WTC11 (cell line): Measurements from ENCODE around the gene SEZ6L. TPM values are rescaled to one million over a fixed set of nuclear protein-coding genes. Genes with fewer than 3 reads are reported as not detected.

Source experiments
- ATAC-seq: fragments of 200-7000 bp; cut with Tn5 transposase; 2 replicates; pipeline ENCODE4 v1.10.0; 2021; ENCODE audit warnings: mild to moderate bottlenecking, moderate library complexity
- CTCF ChIA-PET: fragments of 300-600 bp; sonication (Branson Sonifier 250); formaldehyde crosslinking; loops from one replicate; lab custom pipeline; 2021; ENCODE audit warnings: antibody characterized with exemption; lab: Charles Lee
- POLR2A ChIA-PET: fragments of 350-600 bp; sonication (Branson Sonifier 250); formaldehyde crosslinking; loops from one replicate; lab custom pipeline; 2021; ENCODE audit warnings: antibody characterized with exemption; lab: Charles Lee
- DNase-seq: peaks from one replicate; pipeline ENCODE4 v3.0.0; 2021; ENCODE audit warnings: low spot score
- H3K27ac Mint-ChIP-seq: 2 replicates; pipeline ENCODE4 v1.8.0; 2021; ENCODE audit warnings: mixed read lengths
- H3K27me3 Mint-ChIP-seq: 2 replicates; pipeline ENCODE4 v1.8.0; 2021; ENCODE audit warnings: low read depth, mild to moderate bottlenecking, moderate library complexity, mixed read lengths
- H3K36me3 Mint-ChIP-seq: 2 replicates; pipeline ENCODE4 v1.8.0; 2021; ENCODE audit warnings: mixed read lengths
- H3K4me1 Mint-ChIP-seq: 2 replicates; pipeline ENCODE4 v1.8.0; 2022; ENCODE audit warnings: mixed read lengths
- H3K4me3 Mint-ChIP-seq: 2 replicates; pipeline ENCODE4 v1.8.0; 2021; ENCODE audit warnings: mild to moderate bottlenecking, moderate library complexity, mixed read lengths
- H3K9me3 Mint-ChIP-seq: 2 replicates; pipeline ENCODE4 v1.8.0; 2021; ENCODE audit warnings: mixed read lengths
- ATF6 ChIP-seq: sonication (generic); formaldehyde crosslinking; IDR thresholded peaks from 2 replicates; pipeline ENCODE4 v1.8.1; 2023; ENCODE audit warnings: mild to moderate bottlenecking, missing genetic modification reagents
- CTCF ChIP-seq: fragments of 200-600 bp; IDR thresholded peaks from 2 replicates; pipeline ENCODE4 v1.8.0; 2022; ENCODE audit warnings: antibody characterized with exemption
- ESRRA ChIP-seq: sonication (generic); formaldehyde crosslinking; IDR thresholded peaks from 2 replicates; pipeline ENCODE4 v1.8.1; 2022; ENCODE audit warnings: mild to moderate bottlenecking, missing genetic modification reagents, borderline replicate concordance
- FOXK1 ChIP-seq: sonication (generic); formaldehyde crosslinking; IDR thresholded peaks from 2 replicates; pipeline ENCODE4 v1.8.0; 2022; ENCODE audit warnings: mild to moderate bottlenecking, moderate library complexity, missing genetic modification reagents
- IRF2 ChIP-seq: sonication (generic); formaldehyde crosslinking; IDR thresholded peaks from 2 replicates; pipeline ENCODE4 v1.8.0; 2022; ENCODE audit warnings: low read depth, missing genetic modification reagents, borderline replicate concordance
- NFE2L1 ChIP-seq: sonication (generic); formaldehyde crosslinking; IDR thresholded peaks from 2 replicates; pipeline ENCODE4 v1.8.1; 2023; ENCODE audit warnings: missing genetic modification reagents
- NR1H2 ChIP-seq: sonication (generic); formaldehyde crosslinking; IDR thresholded peaks from 2 replicates; pipeline ENCODE4 v1.9.0; 2021; ENCODE audit warnings: mild to moderate bottlenecking, moderate library complexity, missing genetic modification reagents
- RORB ChIP-seq: fragments of 250-450 bp; sonication (Bioruptor Pico); IDR thresholded peaks from 2 replicates; pipeline ENCODE4 v1.9.0; 2021; ENCODE audit warnings: mild to moderate bottlenecking
- SMAD4 ChIP-seq: sonication (generic); formaldehyde crosslinking; IDR thresholded peaks from 2 replicates; pipeline ENCODE4 v1.8.0; 2022; ENCODE audit warnings: mild to moderate bottlenecking, missing genetic modification reagents
- STAT6 ChIP-seq: sonication (generic); formaldehyde crosslinking; conservative IDR thresholded peaks from 2 replicates; pipeline ENCODE4 v1.8.1; 2023; ENCODE audit warnings: mild to moderate bottlenecking, low read depth, missing genetic modification reagents, moderate library complexity
- TCF7 ChIP-seq: sonication (generic); formaldehyde crosslinking; IDR thresholded peaks from 2 replicates; pipeline ENCODE4 v1.8.0; 2022; ENCODE audit warnings: mild to moderate bottlenecking, low read depth, missing genetic modification reagents, moderate library complexity
- ZNF121 ChIP-seq: sonication (generic); formaldehyde crosslinking; IDR thresholded peaks from 2 replicates; pipeline ENCODE4 v1.8.0; 2023; ENCODE audit warnings: missing genetic modification reagents
- ZNF425 ChIP-seq: fragments of 250-450 bp; sonication (Bioruptor Pico); conservative IDR thresholded peaks from 2 replicates; pipeline ENCODE4 v1.9.0; 2021; ENCODE audit warnings: mild to moderate bottlenecking
- total RNA-seq: library from RNA; stranded (reverse); gene quantifications from 3 replicates; pipeline ENCODE4 v1.2.3, GENCODE V29; 2021
- TF ChIP-seq, protein P1 (sequence below): fragments of 250-450 bp; sonication (Bioruptor Pico); IDR thresholded peaks from 2 replicates; pipeline ENCODE4 v2.1.2; 2022; ENCODE audit warnings: mild to moderate bottlenecking, moderate library complexity
- TF ChIP-seq, protein P2 (sequence below): fragments of 250-450 bp; sonication (Bioruptor Pico); IDR thresholded peaks from 2 replicates; pipeline ENCODE4 v1.9.0; 2021; ENCODE audit warnings: mild to moderate bottlenecking, borderline replicate concordance

Gene SEZ6L
- total RNA-seq, 1 experiment from 2014 or later = 0.57 TPM

- no peak overlapping the region for H3K27ac Mint-ChIP-seq
- H3K36me3 Mint-ChIP-seq = no peaks in the 10 kb centered on the region
- peaks cover 3% of the 10 kb centered on the region for H3K27me3 Mint-ChIP-seq
- ChIA-PET POLR2A (no interaction called here), CTCF (interaction anchor here (0.9 to 3.0 kb wide), 3 partner anchors 9 to 187 kb away, joined by 3 to 15 read pairs (median 4); no protein-coding TSS in a partner anchor)
- no peaks in the 10 kb centered on the region for H3K4me1 Mint-ChIP-seq
- ATAC-seq (no peak), DNase-seq (no peak)
- no peak overlapping the region for H3K4me3 Mint-ChIP-seq
- TF ChIP-seq, protein P1, sequence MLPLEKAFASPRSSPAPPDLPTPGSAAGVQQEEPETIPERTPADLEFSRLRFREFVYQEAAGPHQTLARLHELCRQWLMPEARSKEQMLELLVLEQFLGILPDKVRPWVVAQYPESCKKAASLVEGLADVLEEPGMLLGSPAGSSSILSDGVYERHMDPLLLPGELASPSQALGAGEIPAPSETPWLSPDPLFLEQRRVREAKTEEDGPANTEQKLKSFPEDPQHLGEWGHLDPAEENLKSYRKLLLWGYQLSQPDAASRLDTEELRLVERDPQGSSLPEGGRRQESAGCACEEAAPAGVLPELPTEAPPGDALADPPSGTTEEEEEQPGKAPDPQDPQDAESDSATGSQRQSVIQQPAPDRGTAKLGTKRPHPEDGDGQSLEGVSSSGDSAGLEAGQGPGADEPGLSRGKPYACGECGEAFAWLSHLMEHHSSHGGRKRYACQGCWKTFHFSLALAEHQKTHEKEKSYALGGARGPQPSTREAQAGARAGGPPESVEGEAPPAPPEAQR = no peak
- TF ChIP-seq, protein P2, sequence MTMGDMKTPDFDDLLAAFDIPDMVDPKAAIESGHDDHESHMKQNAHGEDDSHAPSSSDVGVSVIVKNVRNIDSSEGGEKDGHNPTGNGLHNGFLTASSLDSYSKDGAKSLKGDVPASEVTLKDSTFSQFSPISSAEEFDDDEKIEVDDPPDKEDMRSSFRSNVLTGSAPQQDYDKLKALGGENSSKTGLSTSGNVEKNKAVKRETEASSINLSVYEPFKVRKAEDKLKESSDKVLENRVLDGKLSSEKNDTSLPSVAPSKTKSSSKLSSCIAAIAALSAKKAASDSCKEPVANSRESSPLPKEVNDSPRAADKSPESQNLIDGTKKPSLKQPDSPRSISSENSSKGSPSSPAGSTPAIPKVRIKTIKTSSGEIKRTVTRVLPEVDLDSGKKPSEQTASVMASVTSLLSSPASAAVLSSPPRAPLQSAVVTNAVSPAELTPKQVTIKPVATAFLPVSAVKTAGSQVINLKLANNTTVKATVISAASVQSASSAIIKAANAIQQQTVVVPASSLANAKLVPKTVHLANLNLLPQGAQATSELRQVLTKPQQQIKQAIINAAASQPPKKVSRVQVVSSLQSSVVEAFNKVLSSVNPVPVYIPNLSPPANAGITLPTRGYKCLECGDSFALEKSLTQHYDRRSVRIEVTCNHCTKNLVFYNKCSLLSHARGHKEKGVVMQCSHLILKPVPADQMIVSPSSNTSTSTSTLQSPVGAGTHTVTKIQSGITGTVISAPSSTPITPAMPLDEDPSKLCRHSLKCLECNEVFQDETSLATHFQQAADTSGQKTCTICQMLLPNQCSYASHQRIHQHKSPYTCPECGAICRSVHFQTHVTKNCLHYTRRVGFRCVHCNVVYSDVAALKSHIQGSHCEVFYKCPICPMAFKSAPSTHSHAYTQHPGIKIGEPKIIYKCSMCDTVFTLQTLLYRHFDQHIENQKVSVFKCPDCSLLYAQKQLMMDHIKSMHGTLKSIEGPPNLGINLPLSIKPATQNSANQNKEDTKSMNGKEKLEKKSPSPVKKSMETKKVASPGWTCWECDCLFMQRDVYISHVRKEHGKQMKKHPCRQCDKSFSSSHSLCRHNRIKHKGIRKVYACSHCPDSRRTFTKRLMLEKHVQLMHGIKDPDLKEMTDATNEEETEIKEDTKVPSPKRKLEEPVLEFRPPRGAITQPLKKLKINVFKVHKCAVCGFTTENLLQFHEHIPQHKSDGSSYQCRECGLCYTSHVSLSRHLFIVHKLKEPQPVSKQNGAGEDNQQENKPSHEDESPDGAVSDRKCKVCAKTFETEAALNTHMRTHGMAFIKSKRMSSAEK = no peak
- no peak for TF ChIP-seq CTCF
- no peak for TF ChIP-seq FOXK1 (CRISPR knock-in tag)
- TF ChIP-seq STAT6 (CRISPR knock-in tag) = no peak
- TF ChIP-seq ESRRA (CRISPR knock-in tag) = no peak
- no peak for TF ChIP-seq ZNF121
- no peak for TF ChIP-seq ATF6 (CRISPR knock-in tag)
- peaks cover 6% of the 10 kb centered on the region for H3K9me3 Mint-ChIP-seq
Measured at GRCh38 chr22:26143806-26144325, 25.4 kb upstream of the SEZ6L start.

GRCh38 chr22:26159886-26160285 is 9.4 kb upstream of the SEZ6L start:
- ATAC-seq = no peak
- no peak overlapping the region for H3K27ac Mint-ChIP-seq
- H3K9me3 Mint-ChIP-seq = peaks cover 8% of the 10 kb centered on the region
- H3K36me3 Mint-ChIP-seq = no peaks in the 10 kb centered on the region
- peaks cover 8% of the 10 kb centered on the region for H3K4me1 Mint-ChIP-seq
- no peak overlapping the region for H3K4me3 Mint-ChIP-seq
- POLR2A ChIA-PET = no interaction called here
- no peak for DNase-seq
- CTCF ChIA-PET = interaction anchor here (0.9 to 1.7 kb wide), 3 partner anchors 11 to 171 kb away, joined by 3 to 11 read pairs (median 3); no protein-coding TSS in a partner anchor
- H3K27me3 Mint-ChIP-seq = peaks cover 12% of the 10 kb centered on the region
- no peak for TF ChIP-seq SMAD4 (CRISPR knock-in tag)
- TF ChIP-seq NR1H2 (CRISPR knock-in tag) = no peak
- TF ChIP-seq RORB (CRISPR knock-in tag) = no peak
- TF ChIP-seq NFE2L1 (CRISPR knock-in tag) = no peak
- TF ChIP-seq ZNF425 (CRISPR knock-in tag) = no peak
- TF ChIP-seq IRF2 (CRISPR knock-in tag) = no peak
- TF ChIP-seq FOXK1 (CRISPR knock-in tag) = no peak
- no peak for TF ChIP-seq CTCF
- no peak for TF ChIP-seq TCF7 (CRISPR knock-in tag)
